Stimulated activated CD4-positive, alpha-beta T cell treated with anti-CD3 and anti-CD28 coated beads, Interleukin-15, amount 100 ng/mL, for 1 hour (primary cell): ENCODE data around the gene KHDC3L.
"Not testable (repeated sequence)": the region's sequence is repeated elsewhere in the genome, so short reads cannot be mapped to it uniquely, and the experiment has no call there.

ENCODE experiments used
- DNase-seq, 2 donors: peaks; one replicate each; pipeline ENCODE4 v3.0.0-alpha.2; 2020; ENCODE audit warnings: low read depth in 1 of 2, low spot score in 1 of 2

Gene KHDC3L

DNA sequence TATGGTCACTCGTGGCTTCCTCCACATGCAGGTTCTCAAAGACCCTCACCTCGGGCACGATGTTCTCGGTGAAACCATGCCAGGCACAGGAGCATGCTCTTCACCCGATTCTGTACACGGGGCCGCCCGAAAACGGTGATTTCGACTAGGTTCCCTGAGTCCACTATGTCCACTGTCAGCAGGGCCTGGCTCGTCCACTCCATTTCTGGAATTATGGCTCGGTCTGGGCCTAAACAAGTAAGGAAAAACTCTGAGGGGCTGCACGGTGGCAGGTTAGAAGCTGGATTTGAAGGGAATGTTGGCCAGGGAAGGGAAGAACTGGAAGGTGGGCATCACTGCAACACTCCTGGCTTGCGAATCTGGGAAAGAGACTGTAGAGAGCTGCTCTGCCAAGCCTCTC, 6.7 kb downstream of the KHDC3L start:
- no peak for DNase-seq

DNA sequence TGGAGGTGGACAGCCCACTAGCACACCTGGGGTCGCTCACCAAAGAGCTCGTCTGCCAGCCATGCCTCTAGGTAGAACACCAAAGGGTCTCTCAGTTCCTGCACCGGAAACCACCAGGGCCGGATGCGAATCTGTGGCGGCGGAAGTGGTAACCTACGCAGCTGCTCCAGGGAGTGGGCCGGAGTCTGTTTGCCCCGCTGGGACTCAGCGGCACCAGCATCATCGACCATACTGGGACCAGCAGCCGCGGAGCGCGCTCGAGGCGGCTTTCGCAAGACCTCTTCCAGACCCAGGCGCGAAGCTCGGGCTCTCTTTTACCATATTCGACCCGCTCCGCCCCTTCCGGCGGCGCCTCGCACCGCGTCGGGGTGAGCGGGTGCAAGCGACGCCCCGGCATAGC, 7.1 kb downstream of the KHDC3L start, which contains the start of gene OOEP:
TSS of gene OOEP (minus strand) at position 335 of the 400 bp plus-strand sequence. CDS start at position 230, 105 bp downstream.
- DNase-seq, result no peak

DNA sequence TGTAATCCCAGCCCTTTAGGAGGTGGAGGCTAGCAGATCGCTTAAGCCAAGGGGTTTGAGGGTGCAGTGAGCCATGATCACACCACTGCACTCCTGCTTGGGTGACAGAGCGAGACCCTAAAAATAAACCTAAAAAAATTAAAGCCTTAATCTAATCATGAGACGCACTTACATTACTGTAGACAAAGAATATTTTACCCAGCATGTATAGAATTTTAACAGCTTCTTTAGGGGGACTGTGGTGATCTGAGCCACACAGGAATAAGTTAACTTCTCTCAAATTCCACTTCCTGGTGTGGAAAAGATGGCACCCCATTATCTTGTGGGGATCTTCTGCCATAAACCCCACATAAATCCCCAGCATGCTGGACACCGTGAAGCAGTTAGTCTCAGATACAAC, 9.5 kb downstream of the KHDC3L start:
- no peak for DNase-seq

DNA sequence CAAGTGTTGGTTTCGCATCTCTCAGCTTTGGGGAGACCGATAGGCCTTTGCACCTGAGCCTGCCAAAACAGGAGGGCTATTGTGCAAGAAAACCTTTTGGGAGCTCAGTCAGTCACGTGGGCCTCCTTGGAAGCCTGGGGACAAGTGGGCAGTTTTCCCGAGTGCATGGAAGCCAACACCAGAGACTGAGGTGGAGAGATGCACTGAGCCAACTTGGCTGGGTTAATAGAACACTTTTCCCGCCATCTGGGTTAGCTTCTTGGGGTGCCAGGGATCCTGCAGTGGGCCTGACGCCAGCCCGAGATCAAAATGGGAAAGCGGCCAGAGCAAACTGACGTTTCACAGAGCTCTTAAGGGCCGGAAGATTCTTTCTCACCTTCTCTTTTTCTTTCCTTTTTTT, 10.1 kb downstream of the KHDC3L start:
- DNase-seq, result no peak

DNA sequence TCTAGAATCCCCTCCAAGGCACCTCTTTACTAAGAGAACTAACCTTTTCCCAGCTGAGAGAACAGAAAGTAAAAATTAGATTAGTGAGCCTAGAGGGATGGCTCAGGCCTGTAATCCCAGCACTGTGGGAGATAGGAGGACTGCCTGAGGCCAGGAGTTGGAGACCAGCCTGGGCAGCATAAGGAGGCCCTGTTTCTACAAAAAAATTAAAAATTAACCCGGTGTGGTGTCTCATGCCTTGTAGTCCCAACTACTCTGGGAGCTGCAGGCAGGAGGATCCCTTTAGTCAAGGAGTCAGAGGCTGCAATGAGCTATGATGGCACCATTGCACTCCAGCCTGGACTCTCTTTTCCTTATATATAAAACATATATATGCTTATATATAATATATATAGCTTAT, 12.8 kb downstream of the KHDC3L start:
- DNase-seq, result no peak

DNA sequence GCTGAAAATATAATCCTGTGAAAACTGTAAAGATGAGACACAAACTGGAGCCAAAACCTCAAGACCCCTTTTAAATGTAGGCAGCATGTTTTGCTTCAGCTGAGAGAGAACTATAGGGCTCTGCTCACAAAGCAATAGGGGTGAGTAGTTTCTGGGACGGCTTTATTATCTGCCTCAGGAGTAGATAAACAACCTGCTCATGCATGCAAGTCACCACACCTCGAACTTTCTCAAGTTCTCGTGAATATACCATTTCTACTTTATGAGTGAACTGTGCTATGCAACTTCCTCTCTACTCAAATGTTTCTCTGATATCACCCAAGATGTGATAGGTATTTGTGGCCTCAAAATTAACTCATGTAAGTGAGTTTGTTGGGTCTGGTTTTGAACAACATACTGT, 14.8 kb downstream of the KHDC3L start:
- DNase-seq, result no peak

DNA sequence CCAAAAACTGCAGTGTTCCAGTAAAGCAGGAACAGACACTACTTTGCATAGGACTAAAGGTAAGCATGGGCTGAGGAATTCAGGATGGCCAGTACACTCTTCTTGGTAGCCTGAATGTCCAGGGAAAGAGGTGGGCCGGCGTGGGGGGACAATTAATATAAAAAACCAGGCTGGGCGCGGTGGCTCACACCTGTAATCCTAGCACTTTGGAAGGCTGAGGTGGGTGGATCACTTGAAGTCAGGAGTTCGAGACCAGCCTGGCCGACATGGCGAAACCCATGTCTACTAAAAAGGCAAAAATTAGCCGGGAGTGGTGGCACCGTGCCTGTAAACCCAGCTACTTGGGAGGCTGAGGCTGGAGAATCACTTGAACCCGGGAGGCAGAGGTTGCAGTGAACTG, 19.1 kb downstream of the KHDC3L start:
- DNase-seq, result not testable (repeated sequence)

DNA sequence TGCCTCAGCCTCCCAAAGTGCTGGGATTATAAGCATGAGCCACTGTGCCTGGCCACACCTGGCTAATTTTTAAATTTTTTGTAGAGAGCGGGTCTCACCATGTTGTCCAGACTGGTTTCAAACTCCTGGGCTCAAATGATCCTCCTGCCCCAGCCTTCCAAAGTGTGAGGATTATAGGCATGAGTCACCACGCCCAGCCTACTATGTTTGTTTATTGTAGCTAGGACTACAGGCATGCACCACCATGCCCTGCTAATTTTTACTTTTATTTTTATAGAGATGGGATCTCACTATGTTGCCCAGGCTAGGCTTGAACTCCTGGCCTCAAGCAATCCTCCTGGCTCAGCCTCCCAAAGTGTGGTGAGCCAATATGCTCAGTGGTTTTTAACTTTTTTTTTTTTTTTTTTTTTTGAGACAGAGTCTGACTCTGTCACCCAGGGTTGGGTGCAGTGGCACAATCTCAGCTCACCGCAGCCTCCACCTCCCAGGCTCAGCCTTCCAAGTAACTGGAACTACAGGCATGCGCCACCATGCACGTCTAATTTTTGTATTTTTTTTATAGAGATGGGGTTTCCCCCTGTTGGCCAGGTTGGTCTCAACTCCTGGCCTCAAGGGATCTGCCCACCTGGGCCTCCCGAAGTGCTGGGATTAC, 20.1 kb downstream of the KHDC3L start:
- DNase-seq, result no peak

DNA sequence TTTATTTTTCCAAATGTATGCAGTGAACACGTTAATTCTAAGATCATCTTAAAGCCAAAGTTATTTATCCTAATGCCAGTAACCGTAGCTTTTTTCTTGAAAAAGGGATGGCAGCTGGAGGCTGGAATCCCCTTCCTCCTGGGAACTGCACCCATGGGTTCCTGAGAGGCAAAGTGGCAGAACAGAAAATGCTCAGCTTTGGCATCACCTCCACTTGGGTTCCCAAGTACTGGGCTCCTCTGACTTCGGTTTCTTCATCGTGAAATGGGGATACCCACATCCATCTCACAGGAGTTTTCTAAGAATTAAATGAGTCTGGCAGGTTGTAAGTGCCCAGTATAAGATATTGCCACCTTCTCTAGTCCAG, 26.0 kb downstream of the KHDC3L start:
- no peak for DNase-seq

DNA sequence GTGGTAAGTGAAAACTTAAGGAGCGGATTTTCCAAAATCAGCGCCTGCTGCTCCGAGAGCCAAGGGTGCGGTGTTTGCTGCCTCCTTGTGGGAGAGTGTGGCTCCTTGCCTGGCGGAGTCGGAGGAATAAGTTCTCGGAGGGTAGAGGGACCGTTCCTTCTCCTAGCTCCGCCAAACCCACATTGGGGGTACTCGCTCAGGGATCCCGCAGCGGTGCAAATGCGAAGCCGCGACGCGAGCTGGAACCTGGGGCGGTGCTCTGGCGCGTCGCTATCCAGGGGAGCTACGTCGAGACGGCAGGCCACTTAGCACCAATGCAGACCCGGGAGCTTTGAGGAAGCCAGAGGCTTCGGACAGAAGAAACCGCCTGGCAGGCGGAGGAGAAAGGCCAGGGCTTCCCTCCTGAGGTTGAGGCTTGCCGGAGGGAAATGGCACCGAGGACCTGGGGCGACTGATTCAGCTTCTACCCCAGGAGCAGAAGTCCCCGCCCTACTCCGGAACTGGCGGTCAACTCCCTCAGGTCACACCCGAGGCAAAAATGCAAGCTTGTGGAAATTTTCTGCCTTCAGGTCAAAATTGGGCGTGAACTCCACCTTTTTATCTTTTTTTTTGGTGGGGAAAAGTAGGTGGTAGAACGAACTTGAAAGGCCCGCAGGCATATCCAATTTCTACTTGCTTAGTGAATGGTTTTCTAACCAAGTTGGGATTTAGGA, 26.5 kb downstream of the KHDC3L start:
- peak in 1 of 2 donors; percentile 19 for DNase-seq

DNA sequence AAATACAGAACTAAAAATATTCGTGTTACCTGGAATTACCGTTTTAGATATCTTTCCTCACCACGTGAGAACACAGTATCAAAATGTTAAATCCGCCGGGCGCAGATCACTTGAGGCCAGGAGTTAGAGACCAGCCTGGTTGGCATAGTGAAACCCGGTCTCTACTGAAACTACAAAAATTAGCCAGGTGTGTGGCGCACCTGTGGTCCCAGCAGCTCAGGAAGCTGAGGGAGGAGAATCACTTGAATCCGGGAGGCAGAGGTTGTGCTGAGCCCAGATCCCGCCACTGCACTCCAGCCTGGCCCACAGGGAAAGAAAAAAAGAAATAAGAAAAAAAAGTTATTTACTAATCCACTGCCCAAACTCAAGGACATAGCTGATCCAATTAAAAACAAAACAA, 27.4 kb downstream of the KHDC3L start:
- no peak for DNase-seq

DNA sequence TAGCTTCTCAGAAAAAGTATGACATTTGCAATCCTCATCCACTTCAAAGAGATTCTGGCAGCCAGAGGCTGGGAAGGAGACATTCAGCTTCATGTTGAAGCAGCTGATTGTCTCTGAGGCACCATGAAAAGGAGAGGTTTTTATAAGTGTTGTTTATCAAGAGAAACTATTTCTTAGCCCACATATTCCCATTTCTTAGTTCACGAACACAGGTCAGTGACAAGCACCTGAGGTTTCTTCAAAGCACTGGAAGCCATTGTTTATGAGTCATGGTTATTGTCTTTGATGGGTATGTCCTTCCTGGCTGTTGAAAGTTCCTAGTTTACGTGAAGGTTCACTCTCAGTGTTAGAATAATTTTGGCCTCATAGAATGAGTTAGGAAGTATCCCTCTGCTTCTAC, 29.2 kb downstream of the KHDC3L start:
- no peak for DNase-seq

DNA sequence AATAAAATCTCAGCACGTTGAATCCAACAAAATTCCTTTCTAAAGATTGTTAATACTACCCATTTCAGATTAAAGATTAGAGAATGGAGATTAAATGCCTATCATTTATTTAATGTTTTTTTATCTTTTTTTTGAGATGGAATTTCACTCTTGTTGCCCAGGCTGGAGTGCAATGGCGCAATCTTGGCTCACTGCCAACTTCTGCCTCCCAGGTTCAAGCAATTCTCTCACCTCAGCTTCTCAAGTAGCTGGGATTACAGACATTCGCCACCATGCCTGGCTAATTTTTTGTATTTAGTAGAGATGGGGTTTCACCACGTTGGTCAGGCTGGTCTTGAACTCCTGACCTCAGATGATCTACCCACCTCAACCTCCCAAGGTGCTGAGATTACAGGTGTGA, 29.7 kb downstream of the KHDC3L start:
- not testable (repeated sequence) for DNase-seq

DNA sequence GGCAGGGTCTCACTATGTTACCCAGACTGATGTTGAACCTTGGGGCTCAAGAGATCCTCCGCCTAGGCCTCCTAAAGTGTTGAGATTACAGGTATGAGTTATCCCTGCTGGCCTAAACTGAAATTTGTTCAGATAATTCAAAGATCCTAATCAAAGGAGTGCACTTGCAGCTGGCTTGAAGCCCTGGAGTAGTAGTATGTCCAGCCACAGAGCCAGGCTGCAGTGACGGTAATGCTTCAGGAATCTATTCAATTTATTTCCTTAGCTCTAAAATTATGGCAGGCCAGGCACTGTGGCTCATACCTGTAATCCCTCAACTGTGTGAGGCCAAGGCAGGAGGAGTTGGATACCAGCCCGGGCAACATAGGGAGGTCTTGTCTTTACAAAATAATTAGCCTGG, 30.8 kb downstream of the KHDC3L start:
- DNase-seq, result no peak

DNA sequence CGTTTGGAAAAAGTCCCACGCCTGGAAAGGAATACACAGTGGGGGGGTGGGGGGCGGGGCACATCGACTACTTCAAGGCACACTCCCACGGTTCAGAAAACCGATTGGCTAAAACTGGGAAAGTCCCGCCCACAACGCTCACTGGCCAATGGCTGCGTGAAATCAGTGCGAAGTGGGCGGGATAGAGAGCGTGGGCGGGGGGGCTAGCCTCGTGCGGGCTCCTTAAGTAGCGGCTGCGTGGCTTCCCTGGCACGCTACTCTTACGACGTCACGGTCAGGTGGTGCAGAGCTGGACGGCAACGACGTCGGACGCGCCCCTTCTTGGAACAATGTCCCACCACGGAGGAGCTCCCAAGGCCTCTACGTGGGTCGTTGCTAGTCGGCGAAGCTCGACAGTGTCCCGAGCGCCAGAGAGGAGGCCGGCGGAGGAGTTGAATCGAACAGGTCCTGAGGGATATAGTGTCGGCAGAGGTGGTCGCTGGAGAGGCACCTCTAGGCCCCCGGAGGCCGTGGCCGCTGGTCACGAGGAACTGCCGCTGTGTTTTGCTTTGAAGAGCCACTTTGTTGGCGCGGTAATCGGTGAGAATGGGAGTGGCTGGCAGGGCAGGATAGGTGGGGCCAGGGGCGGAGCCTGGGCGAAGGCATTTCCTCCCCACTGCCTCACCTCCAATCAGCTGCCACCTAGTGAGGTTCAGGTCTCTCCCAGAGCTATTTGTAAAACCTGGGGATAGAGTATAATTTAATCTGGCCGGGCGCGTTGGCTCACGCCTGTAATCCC, 32.3 kb downstream of the KHDC3L start, which contains the start of gene DDX43:
TSS of gene DDX43 (plus strand) at position 252 of the 778 bp plus-strand sequence. CDS start at position 330, 78 bp downstream.
- DNase-seq, result no peak

DNA sequence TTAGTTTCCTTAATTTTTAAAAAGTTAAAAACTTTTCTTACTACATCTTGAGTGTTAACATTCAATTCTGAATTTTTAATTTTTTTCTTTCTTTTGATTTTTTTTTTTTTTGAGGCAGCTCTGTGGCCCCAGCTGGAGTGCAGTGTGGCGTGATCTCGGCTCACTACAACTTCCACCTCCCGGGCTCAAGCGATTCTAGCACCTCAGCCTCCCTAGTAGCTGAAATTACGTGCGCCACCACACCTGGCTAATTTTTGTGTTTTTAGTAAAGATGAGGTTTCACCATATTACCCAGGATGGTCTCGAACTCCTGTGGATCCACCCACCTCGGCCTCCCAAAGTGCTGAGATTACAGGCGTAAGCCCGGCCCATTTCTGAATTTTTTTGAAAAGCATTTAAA, 33.4 kb downstream of the KHDC3L start:
- no peak for DNase-seq

DNA sequence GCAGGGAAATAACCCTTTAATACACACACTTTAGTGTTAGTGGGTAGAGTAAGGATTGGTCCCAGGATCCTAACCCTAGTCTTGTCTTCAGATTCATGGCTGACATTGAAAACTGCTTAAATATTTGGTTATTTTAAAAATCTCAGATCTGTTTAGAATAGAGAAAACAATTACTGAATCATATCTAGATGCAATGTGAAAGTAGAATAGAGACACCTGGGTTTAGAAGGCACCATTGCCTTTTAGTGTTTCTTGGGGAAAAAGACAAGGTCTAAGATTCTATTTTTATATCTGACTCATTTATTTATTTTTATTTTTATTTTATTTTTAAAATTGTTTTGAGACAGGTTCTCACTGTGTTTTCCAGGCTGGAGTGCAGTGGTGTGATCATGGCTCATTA, 38.2 kb downstream of the KHDC3L start:
- DNase-seq, result no peak

DNA sequence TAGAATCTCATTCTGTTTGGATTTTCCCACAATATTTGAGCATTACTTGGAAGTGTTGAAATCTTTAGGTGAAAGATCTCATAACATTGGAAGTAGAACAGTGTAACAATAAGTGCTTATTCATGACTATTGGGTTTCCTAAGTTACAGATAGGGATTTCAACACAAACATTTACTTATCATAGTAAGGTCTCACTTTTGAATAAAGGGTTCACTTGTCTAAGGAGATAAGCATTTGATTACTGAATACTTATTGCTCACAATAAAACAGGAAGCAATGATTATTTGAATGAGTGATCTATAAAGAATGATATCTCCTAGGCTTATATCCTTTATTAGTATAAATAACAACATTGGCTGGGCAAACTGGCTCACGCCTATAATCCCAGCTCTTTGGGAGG, 46.9 kb downstream of the KHDC3L start:
- no peak for DNase-seq

DNA sequence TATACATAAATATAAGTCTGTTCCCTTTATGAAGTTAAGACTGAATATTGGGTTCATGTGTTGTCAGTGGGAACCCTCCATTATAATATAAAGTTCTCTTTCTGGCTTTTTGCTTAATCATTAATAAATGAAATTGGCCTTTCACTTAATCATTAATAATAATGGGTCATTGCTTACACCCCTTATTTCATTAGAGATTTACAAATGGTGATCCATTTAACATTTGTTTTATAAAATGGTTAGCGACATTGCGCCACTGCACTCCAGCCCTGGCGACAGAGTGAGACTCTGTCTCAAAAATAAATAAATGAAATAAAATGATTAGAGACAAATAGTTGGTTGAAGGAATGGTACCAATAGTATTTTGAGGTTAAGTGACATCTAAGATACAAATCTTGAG, 50.6 kb downstream of the KHDC3L start:
- DNase-seq, result no peak
